IMR-90 (cell line): ENCODE results near the gene KLF11. TPM values are rescaled to one million over a fixed set of nuclear protein-coding genes. Genes with fewer than 3 reads are reported as not detected.

Experiments used
- ATAC-seq: fragments of 200-7000 bp; cut with Tn5 transposase; 2 replicates; pipeline ENCODE4 v1.9.1; 2020; ENCODE audit warnings: low read depth, mild to moderate bottlenecking, moderate library complexity
- BruUV-seq: library from RNA; stranded (reverse); fragments of 400-500 nt; replicated peaks from 2 replicates; lab custom pipeline; 2021; lab: Mats Ljungman, UMichigan
- CTCF ChIA-PET: fragments of 300-600 bp; formaldehyde crosslinking; extraction: SDS; loops from one replicate; lab custom pipeline; 2021; ENCODE audit warnings: antibody characterized with exemption; lab: Yijun Ruan, JAX
- POLR2A ChIA-PET: fragments of 300-600 bp; sonication (Branson Sonifier 250); formaldehyde crosslinking; loops from one replicate; lab custom pipeline; 2022; ENCODE audit warnings: antibody characterized with exemption; ENCODE audit not compliant: unreplicated experiment; lab: Charles Lee
- DNase-seq: peaks from one replicate; pipeline ENCODE4 v3.0.0; 2013
- H2AFZ ChIP-seq: replicated peaks from 2 replicates; pipeline ENCODE3; 2013; ENCODE audit warnings: low read length, mild to moderate bottlenecking; ENCODE audit not compliant: poor library complexity
- H2AK5ac ChIP-seq: 2 replicates; pipeline ENCODE4 v1.6.1; 2013; ENCODE audit warnings: low read depth, low read length, inconsistent platforms
- H2AK9ac ChIP-seq: replicated peaks from 2 replicates; pipeline ENCODE3; 2013; ENCODE audit warnings: mild to moderate bottlenecking, low read depth, low read length, moderate library complexity; ENCODE audit not compliant: poor library complexity
- H2BK120ac ChIP-seq: 2 replicates; pipeline ENCODE4 v1.6.1; 2013; ENCODE audit warnings: low read depth, low read length, inconsistent platforms
- H2BK15ac ChIP-seq: 3 replicates; pipeline ENCODE4 v1.6.1; 2013; ENCODE audit warnings: low read depth, low read length, inconsistent platforms
- H2BK20ac ChIP-seq: 2 replicates; pipeline ENCODE4 v1.6.1; 2013; ENCODE audit warnings: low read depth, mild to moderate bottlenecking, inconsistent platforms, low read length, moderate library complexity
- H2BK5ac ChIP-seq: 2 replicates; pipeline ENCODE4 v1.6.1; 2013; ENCODE audit warnings: mild to moderate bottlenecking, low read depth, low read length, inconsistent platforms; ENCODE audit not compliant: poor library complexity, severe bottlenecking
- H3K14ac ChIP-seq: replicated peaks from 2 replicates; pipeline ENCODE4 v1.6.1; 2013; ENCODE audit warnings: low read depth, low read length, inconsistent platforms
- H3K18ac ChIP-seq: 2 replicates; pipeline ENCODE4 v1.6.1; 2013; ENCODE audit warnings: low read depth, low read length, control low read depth
- H3K23ac ChIP-seq: 2 replicates; pipeline ENCODE4 v1.6.1; 2013; ENCODE audit warnings: low read depth, low read length, inconsistent platforms
- H3K27ac ChIP-seq: 2 replicates; pipeline ENCODE4 v1.5.1; 2013; ENCODE audit warnings: mild to moderate bottlenecking, control low read depth, low read length; ENCODE audit not compliant: insufficient read depth
- H3K27me3 ChIP-seq: 2 replicates; pipeline ENCODE4 v1.6.1; 2013; ENCODE audit warnings: low read length; ENCODE audit not compliant: control insufficient read depth, insufficient read depth
- H3K36me3 ChIP-seq: 2 replicates; pipeline ENCODE4 v1.6.1; 2013; ENCODE audit warnings: low read length, mixed read lengths; ENCODE audit not compliant: control insufficient read depth, insufficient read depth
- H3K4ac ChIP-seq: 2 replicates; pipeline ENCODE4 v1.6.1; 2013; ENCODE audit warnings: low read depth, low read length, inconsistent platforms
- H3K4me1 ChIP-seq: 2 replicates; pipeline ENCODE4 v1.6.1; 2013; ENCODE audit warnings: low read length, mixed read lengths; ENCODE audit not compliant: control insufficient read depth, insufficient read depth
- H3K4me2 ChIP-seq: 2 replicates; pipeline ENCODE4 v1.6.1; 2013; ENCODE audit warnings: low read depth, mild to moderate bottlenecking, control low read depth, low read length, moderate library complexity
- H3K4me3 ChIP-seq: 2 replicates; pipeline ENCODE4 v1.5.1; 2013; ENCODE audit warnings: low read depth, mild to moderate bottlenecking, control low read depth, low read length, moderate library complexity; ENCODE audit not compliant: insufficient read depth
- H3K56ac ChIP-seq: 2 replicates; pipeline ENCODE4 v1.6.1; 2013; ENCODE audit warnings: low read length, inconsistent platforms; ENCODE audit not compliant: insufficient read depth; ENCODE audit errors: extremely low read depth
- H3K79me1 ChIP-seq, 2 experiments: 2 replicates each; pipeline ENCODE4 v1.6.1; 2013; ENCODE audit warnings: low read length in 2 of 2, inconsistent platforms in 1 of 2, low read depth in 1 of 2
- H3K9ac ChIP-seq: 2 replicates; pipeline ENCODE4 v1.6.1; 2013; ENCODE audit warnings: low read depth, low read length, control low read depth
- H3K9me1 ChIP-seq: 2 replicates; pipeline ENCODE4 v1.6.1; 2013; ENCODE audit warnings: low read length, inconsistent platforms; ENCODE audit not compliant: insufficient read depth
- H3K9me3 ChIP-seq: 2 replicates; pipeline ENCODE4 v1.6.1; 2013; ENCODE audit warnings: low read length; ENCODE audit not compliant: control insufficient read depth, insufficient read depth
- H4K20me1 ChIP-seq: 2 replicates; pipeline ENCODE4 v1.6.1; 2013; ENCODE audit warnings: low read length, inconsistent platforms; ENCODE audit not compliant: insufficient read depth
- H4K5ac ChIP-seq: 2 replicates; pipeline ENCODE4 v1.6.1; 2013; ENCODE audit warnings: mild to moderate bottlenecking, low read depth, low read length, control low read depth
- H4K8ac ChIP-seq, 2 experiments: 2 replicates each; pipeline ENCODE4 v1.6.1; 2013; ENCODE audit warnings: low read depth in 2 of 2, low read length in 2 of 2, control low read depth in 1 of 2, inconsistent platforms in 1 of 2
- H4K91ac ChIP-seq: 2 replicates; pipeline ENCODE4 v1.6.1; 2013; ENCODE audit warnings: low read depth, low read length, inconsistent platforms; ENCODE audit not compliant: insufficient read depth
- RAD21 ChIP-seq: IDR thresholded peaks from 2 replicates; pipeline ENCODE4 v1.6.1; 2012; ENCODE audit warnings: low read length, improper control_type of control experiment
- WGBS, 2 experiments: methylation state at CpG; one replicate each; pipeline versions ENCODE4 v1.1.5 to v1.1.7; 2013; ENCODE audit warnings: missing lambda C conversion rate in 2 of 2; ENCODE audit not compliant: insufficient read length in 1 of 2; ENCODE audit errors: extremely low coverage in 2 of 2; 5-methylcytosine and 5-hydroxymethylcytosine counted together
- dilution Hi-C: fragments of 300-500 bp; cut with HindIII; formaldehyde crosslinking; loops from one replicate; pipeline ENCODE4 v1.14.3; 2018; ENCODE audit warnings: low sequenced_read_pairs; ENCODE audit not compliant: unreplicated experiment
- in situ Hi-C: fragments of 300-500 bp; cut with MboI; formaldehyde crosslinking; loops from 3 replicates; pipeline ENCODE4 v1.14.3; 2019; ENCODE audit warnings: low sequenced_read_pairs, inconsistent platforms, mixed read lengths
- intact Hi-C: fragments of 100-400 bp; cut with micrococcal nuclease; formaldehyde crosslinking; loops from 2 replicates; pipeline ENCODE4 v1.10.0; 2022
- microRNA-seq, 2 experiments: library from miRNA; stranded (forward) in 1 of 2; unstranded in 1 of 2; fragments of 10-50 nt in 1 of 2; fragments of <30 nt in 1 of 2; gene quantifications in 1 of 2; microRNA quantifications in 1 of 2; one replicate each; pipeline versions ENCODE3 to v1.1.0; 2013 to 2020; ENCODE audit not compliant: insufficient read depth in 1 of 2, insufficient read length in 1 of 2, unreplicated experiment in 1 of 2
- polyA plus RNA-seq, 3 experiments: library from polyadenylated mRNA; depleted of rRNA; stranded (reverse); fragments of >200 nt; gene quantifications; 2 replicates each; pipeline ENCODE4 v1.2.3, GENCODE V29; 2012; ENCODE audit warnings: low replicate concordance in 1 of 3
- small RNA-seq, 5 experiments: library from RNA; depleted of rRNA; stranded (forward); fragments of <200 nt; gene quantifications; one replicate each; pipeline ENCODE3, GENCODE V24; 2012
- total RNA-seq: library from RNA; depleted of rRNA; stranded (reverse); fragments of >200 nt; gene quantifications from 2 replicates; pipeline ENCODE4 v1.2.3, GENCODE V29; 2012; rRNA removed

The KLF11 gene
- total and polyA plus RNA-seq, 2 of the 4 experiments (the other 2 are of a cell fraction), result 2.0 to 2.4 TPM

DNA sequence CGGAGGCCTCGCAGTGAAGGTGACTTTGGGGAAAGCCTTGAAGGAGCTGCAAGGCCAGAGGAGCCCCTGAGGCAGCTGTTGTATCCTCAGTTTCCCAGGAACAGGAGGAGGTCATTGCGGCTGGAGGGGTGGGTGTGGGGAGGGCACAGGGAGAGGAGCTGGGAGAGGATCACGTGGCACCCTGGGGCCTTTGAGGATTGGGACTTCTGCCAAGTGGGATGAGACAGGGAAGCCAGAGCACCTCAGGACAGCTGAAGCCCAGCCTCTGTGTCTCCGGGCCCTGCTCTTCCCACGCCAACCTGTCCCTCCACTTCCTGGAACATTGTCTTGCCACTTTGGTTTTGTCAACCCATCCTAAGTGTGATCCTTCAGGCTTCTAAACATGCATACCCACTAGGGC lies 59.8 kb downstream of the KLF11 start:
- Histone ChIP-seq H3K79me1 (no peaks in the 10 kb centered on the region), H2BK20ac (no peak overlapping the region), H2AK5ac (no peak overlapping the region), H2BK15ac (no peak overlapping the region), H3K36me3 (no peaks in the 10 kb centered on the region), H3K14ac (no peak overlapping the region), H4K5ac (no peak overlapping the region), H3K27ac (no peak overlapping the region), H3K56ac (no peak overlapping the region), H2BK120ac (no peak overlapping the region), H4K8ac (no peak overlapping the region), H2AFZ (no peak overlapping the region), H4K20me1 (no peaks in the 10 kb centered on the region), H3K23ac (no peak overlapping the region), H3K4me2 (no peak overlapping the region), H3K4me1 (peaks cover 2% of the 10 kb centered on the region; the same call in 1 of the 2 replicates), H2BK5ac (no peak overlapping the region), H3K27me3 (no peaks in the 10 kb centered on the region; the same call in 1 of the 2 replicates), H3K9me1 (peaks cover 2% of the 10 kb centered on the region; the same call in 1 of the 2 replicates), H3K9ac (no peak overlapping the region), H3K4ac (no peak overlapping the region), H4K91ac (no peak overlapping the region), H2AK9ac (no peak overlapping the region), H3K9me3 (no peaks in the 10 kb centered on the region; the same call in 1 of the 2 replicates), H3K4me3 (no peak overlapping the region), H3K18ac (no peak overlapping the region)
- no peak for ATAC-seq
- no peak for DNase-seq
- CTCF ChIA-PET, result interaction anchor here (0.6 kb wide), 1 partner anchor 14 kb away, joined by 3 read pairs; no protein-coding TSS in a partner anchor
- dilution Hi-C loops (no loop called here), in situ Hi-C loops (no loop called here), intact Hi-C loops (no loop called here)
- BruUV-seq, result no TSS peak
- 85% methylated on average over 4 of the region's 6 CpGs; no CpG with 5 or more reads in 1 of the 2 experiments for WGBS, 2 experiments
- POLR2A ChIA-PET, result interaction anchor here (0.6 kb wide), 1 partner anchor 553 kb away, joined by 4 read pairs; no protein-coding TSS in a partner anchor
- no peak for TF ChIP-seq RAD21

Small RNA genes lying within 50 kb of the gene (microRNA-seq; reads per million reads assigned to microRNA genes)
- gene RF00568 (ENCODE audit: insufficient read depth, insufficient read length), result not detected

Small RNA genes lying within 50 kb of the gene (small RNA-seq; reads per million reads assigned to genes)
- gene RF00568, result 0 reads per million in 5 experiments

Other genes with a start within 250 kb of the KLF11 start
- 19.9 and 26.9 TPM in 2 replicates for gene TAF1B, start 200.1 kb upstream of the KLF11 start, total RNA-seq
- gene TAF1B, start 200.1 kb upstream of the KLF11 start, polyA plus RNA-seq (2012; rRNA removed), result 7.2 and 8.4 TPM in 2 replicates
- 0.18 and 0.56 TPM in 2 replicates for gene GRHL1, start 91.9 kb upstream of the KLF11 start, total RNA-seq
- 0.21 and 0.26 TPM in 2 replicates for gene GRHL1, start 91.9 kb upstream of the KLF11 start, polyA plus RNA-seq (2012; rRNA removed)
- under 0.01 and 0.28 TPM in 2 replicates for gene CYS1, start 36.9 kb downstream of the KLF11 start, total RNA-seq
- gene CYS1, start 36.9 kb downstream of the KLF11 start, polyA plus RNA-seq (2012; rRNA removed), result 0.12 and 0.17 TPM in 2 replicates
- 53.6 and 75.5 TPM in 2 replicates for gene RRM2, start 79.2 kb downstream of the KLF11 start, total RNA-seq
- 68.5 and 112 TPM in 2 replicates for gene RRM2, start 79.2 kb downstream of the KLF11 start, polyA plus RNA-seq (2012; rRNA removed)